ENCODE measurements around the gene MAPK10.

DNA sequence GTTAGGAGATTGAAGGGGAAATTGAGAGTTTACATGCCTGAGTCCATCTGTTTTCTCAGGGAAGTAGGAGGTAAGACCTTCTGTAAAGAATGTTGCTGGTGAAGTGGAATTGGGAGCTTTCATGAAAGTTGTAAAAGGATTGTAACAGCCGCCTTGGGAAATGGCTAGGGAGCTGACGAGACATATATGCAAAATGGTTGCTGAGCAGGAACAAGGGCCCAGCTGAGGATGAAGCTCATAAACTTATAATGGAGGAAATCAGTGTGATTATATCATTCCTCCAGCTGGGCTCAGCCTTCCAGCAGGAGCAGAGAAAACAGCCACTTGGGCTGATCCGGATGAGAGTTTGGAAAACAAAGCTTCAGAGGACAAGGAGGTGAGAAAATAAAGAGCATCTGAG, 208.7 kb downstream of the MAPK10 start:
- TF ChIP-seq, protein P1, sequence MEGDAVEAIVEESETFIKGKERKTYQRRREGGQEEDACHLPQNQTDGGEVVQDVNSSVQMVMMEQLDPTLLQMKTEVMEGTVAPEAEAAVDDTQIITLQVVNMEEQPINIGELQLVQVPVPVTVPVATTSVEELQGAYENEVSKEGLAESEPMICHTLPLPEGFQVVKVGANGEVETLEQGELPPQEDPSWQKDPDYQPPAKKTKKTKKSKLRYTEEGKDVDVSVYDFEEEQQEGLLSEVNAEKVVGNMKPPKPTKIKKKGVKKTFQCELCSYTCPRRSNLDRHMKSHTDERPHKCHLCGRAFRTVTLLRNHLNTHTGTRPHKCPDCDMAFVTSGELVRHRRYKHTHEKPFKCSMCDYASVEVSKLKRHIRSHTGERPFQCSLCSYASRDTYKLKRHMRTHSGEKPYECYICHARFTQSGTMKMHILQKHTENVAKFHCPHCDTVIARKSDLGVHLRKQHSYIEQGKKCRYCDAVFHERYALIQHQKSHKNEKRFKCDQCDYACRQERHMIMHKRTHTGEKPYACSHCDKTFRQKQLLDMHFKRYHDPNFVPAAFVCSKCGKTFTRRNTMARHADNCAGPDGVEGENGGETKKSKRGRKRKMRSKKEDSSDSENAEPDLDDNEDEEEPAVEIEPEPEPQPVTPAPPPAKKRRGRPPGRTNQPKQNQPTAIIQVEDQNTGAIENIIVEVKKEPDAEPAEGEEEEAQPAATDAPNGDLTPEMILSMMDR (IDR thresholded peaks at IDR 0.05; ENCODE audit: poor library complexity) = no peak
- no peak for TF ChIP-seq EZH2 (IDR thresholded peaks at IDR 0.05; ENCODE audit: borderline replicate concordance)
- TF ChIP-seq EZH2phosphoT487 (IDR thresholded peaks at IDR 0.05; ENCODE audit: low read depth, severe bottlenecking, unreplicated experiment) = no peak

All from hepatocyte (in vitro differentiated cells).